COLO829 (cell line): ENCODE measurements around the gene GPAT3.

Experiments used
- DNase-seq: peaks from one replicate; pipeline ENCODE4 v3.0.0; 2012; ENCODE audit warnings: low spot score

Gene GPAT3

DNA sequence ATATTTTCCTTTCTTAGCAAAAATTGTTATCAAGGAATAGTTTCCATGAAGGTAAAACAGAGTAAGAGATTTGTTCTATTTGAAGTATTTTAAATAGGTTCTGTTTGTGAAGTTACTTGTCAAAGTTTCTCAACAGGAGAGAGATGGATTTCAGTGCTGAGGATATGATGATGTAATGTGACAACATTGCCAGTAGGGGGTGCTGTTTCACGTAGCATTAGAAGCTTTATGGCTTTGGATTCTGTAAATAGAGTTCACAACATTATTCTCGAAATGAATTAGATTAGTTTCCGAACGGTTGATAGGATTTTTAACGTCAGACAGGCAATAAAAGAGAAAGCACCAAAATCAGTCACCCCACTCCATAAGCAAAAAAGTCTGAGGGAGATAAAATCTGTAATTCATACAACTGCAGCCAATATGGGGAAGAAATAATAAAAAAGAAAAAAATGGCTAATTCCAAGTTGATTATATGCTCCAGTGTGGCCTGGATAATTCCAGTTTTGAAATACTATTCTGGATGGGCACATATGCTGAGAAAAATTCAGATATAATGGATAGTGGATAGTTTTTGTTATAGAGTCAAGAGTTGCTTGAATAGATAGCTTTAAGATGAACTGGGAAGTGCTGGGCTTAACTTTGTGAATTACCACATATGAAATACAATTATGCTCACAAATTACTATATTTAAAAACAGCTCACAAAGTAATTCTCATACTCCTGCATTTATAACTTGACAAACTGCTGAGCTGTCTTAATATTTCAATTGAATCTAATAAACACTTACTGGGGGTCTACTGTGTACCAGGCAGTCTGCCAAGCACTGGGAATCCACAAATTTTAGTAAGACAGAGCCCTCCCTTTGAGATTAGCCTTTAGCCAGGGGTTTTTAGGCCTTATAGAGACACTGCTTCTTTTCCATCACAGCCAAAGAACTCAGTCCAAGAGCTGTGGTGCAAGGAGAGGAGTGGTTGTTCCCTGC lies 109.1 kb downstream of the GPAT3 start:
- peak; percentile 69 for DNase-seq

DNA sequence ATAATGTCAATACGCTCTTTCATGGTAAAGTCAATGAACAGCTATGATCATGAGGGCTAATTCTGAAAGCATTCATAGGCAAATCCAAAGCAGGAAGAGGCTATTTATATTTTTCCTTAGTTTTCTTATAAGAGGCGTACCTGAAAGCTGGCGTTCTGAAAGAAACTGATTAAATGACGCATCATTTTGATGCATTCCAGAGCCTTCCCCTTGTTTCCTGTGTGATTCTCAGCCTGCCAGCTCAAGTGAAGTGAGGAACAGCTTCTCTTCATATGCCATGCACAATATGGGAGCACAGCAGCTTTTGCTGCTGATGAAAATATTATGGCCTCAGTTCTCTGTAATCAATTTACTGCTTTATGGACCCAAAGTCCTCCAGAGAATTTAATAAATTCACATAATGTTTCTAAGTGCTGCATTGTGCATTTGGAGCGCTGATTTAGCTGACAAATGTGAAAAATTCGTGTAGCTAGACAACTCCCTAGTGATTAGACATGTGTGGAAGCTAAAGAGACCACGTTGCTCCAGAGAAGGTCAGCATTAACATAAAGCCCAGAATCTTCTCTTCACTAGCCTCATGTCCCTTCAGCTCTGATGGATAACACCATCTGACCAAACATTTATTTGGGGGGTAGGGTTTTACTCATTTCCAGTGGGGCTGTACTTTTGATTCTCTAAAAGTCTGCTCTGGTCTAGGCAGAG lies 110.8 kb downstream of the GPAT3 start:
- DNase-seq: no peak

DNA sequence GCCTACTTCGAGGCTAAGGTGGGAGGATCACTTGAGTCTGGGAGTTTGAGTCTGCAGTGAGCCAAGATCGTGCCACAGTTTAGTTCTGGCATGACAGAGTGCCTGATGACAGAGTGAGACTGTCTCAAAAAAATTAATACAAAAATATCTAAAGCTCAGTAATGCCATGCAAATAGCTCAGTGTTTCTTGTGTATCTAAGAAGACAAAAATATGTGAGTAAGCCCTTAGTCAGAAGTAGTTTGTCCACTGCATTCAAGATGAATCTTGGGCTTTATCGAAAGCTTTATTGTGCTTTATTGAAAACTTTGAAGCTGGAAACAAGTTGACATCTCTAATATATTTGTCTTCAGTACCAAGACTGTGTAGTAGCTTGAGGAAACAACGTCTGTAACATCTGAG lies 115.9 kb downstream of the GPAT3 start:
- DNase-seq: no peak
